ENCODE results near the gene ARHGAP10. TPM values are rescaled to one million over a fixed set of nuclear protein-coding genes. Genes with fewer than 3 reads are reported as not detected.
A peak's percentile ranks its signal among the peaks of the same experiment; 100 is the strongest.

ARHGAP10 gene
- total and polyA plus RNA-seq, 10 of the 15 experiments (the other 5 are each of a cell fraction or from before 2014, with no cell fraction given), result 1.3 to 25.8 (median 17.2) TPM

DNA sequence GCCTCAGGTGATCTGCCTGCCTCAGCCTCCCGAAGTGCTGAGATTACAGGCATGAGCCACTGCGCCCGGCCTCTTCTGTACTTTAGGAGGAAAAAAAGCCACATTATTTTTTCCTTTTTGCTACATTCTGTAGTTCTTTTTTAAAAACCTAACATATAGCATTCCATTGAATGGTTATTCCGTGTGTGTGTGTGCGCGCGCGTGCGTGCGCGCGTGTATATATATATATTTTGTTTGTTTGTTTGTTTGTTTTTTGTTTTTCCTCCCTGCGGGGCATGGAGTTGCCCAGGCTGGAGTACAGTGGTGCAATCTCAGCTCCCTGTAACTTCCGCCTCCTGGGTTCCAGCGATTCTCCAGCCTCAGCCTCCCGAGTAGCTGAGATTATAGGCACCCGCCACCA is 59.5 kb downstream of the ARHGAP10 start:
- H3K27ac ChIP-seq (ENCODE audit: control insufficient read depth, insufficient read depth), result no peak overlapping the region
- H3K79me2 ChIP-seq (ENCODE audit: control insufficient read depth, insufficient read depth, low read length), result peaks cover 83% of the 10 kb centered on the region
- H3K27me3 ChIP-seq (replicated peaks in 1 of 2; ENCODE audit: control insufficient read depth in 2 of 2, insufficient read depth in 2 of 2, low read length in 1 of 2), result no peaks in the 10 kb centered on the region
- TF ChIP-seq, protein P1, sequence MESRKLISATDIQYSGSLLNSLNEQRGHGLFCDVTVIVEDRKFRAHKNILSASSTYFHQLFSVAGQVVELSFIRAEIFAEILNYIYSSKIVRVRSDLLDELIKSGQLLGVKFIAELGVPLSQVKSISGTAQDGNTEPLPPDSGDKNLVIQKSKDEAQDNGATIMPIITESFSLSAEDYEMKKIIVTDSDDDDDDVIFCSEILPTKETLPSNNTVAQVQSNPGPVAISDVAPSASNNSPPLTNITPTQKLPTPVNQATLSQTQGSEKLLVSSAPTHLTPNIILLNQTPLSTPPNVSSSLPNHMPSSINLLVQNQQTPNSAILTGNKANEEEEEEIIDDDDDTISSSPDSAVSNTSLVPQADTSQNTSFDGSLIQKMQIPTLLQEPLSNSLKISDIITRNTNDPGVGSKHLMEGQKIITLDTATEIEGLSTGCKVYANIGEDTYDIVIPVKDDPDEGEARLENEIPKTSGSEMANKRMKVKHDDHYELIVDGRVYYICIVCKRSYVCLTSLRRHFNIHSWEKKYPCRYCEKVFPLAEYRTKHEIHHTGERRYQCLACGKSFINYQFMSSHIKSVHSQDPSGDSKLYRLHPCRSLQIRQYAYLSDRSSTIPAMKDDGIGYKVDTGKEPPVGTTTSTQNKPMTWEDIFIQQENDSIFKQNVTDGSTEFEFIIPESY (IDR thresholded peaks at IDR 0.05), result no peak
- TF ChIP-seq, protein P2, sequence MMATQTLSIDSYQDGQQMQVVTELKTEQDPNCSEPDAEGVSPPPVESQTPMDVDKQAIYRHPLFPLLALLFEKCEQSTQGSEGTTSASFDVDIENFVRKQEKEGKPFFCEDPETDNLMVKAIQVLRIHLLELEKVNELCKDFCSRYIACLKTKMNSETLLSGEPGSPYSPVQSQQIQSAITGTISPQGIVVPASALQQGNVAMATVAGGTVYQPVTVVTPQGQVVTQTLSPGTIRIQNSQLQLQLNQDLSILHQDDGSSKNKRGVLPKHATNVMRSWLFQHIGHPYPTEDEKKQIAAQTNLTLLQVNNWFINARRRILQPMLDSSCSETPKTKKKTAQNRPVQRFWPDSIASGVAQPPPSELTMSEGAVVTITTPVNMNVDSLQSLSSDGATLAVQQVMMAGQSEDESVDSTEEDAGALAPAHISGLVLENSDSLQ (IDR thresholded peaks at IDR 0.05), result no peak
- TF ChIP-seq, protein P3, sequence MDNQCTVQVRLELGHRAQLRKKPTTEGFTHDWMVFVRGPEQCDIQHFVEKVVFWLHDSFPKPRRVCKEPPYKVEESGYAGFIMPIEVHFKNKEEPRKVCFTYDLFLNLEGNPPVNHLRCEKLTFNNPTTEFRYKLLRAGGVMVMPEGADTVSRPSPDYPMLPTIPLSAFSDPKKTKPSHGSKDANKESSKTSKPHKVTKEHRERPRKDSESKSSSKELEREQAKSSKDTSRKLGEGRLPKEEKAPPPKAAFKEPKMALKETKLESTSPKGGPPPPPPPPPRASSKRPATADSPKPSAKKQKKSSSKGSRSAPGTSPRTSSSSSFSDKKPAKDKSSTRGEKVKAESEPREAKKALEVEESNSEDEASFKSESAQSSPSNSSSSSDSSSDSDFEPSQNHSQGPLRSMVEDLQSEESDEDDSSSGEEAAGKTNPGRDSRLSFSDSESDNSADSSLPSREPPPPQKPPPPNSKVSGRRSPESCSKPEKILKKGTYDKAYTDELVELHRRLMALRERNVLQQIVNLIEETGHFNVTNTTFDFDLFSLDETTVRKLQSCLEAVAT (IDR thresholded peaks at IDR 0.05), result 0 out of 2 replicates have a peak, but pooled peaks have one; percentile 30
- TF ChIP-seq EP300 (IDR thresholded peaks at IDR 0.05; ENCODE audit: borderline replicate concordance in 1 of 2, control insufficient read depth in 1 of 2, low read depth in 2 of 2, low read length in 2 of 2) (no peak), ZNF622 (IDR thresholded peaks at IDR 0.05) (no peak), ZNF384 (IDR thresholded peaks at IDR 0.05; ENCODE audit: borderline replicate concordance, low read depth, low read length) (no peak), MTA2 (IDR thresholded peaks at IDR 0.05; ENCODE audit: low read depth) (no peak)
- ChIA-PET RAD21 (ENCODE audit: unreplicated experiment) (interaction anchor here (1.1 to 7.2 kb wide), 4 partner anchors 10 to 75 kb away, joined by 3 to 50 read pairs (median 20); partner anchors contain the start of gene ARHGAP10), CTCF (interaction anchor here (1.3 to 4.7 kb wide), 2 partner anchors 11 to 18 kb away, joined by 3 to 27 read pairs; no protein-coding TSS in a partner anchor), SMC1A (ENCODE audit: uncharacterized antibody, unreplicated experiment) (interaction anchor here (1.0 to 6.0 kb wide), 6 partner anchors 11 to 58 kb away, joined by 3 to 64 read pairs (median 10); partner anchors contain the start of gene ARHGAP10), POLR2A (interaction anchor here (0.6 to 5.0 kb wide), 4 partner anchors 11 to 156 kb away, joined by 4 to 46 read pairs (median 5); no protein-coding TSS in a partner anchor)
- intact Hi-C loops (cut with micrococcal nuclease; ENCODE audit: unreplicated experiment) (no loop called here), in situ Hi-C loops (cut with MboI) (no loop called here)
- WGBS (ENCODE audit: insufficient coverage, insufficient replicate concordance, low lambda C conversion rate, missing lambda C conversion rate), result 99% methylated on average over 17 of the region's 17 CpGs
- no TSS peak for BruUV-seq (replicated peaks)
- ATAC-seq (no peak), FAIRE-seq (no peak), DNase-seq (ENCODE audit: low read depth, low spot score) (no peak)
- H3K4me1 ChIP-seq (ENCODE audit: control insufficient read depth, insufficient read depth, low read length), result peaks cover 53% of the 10 kb centered on the region
- H3K36me3 ChIP-seq (ENCODE audit: control insufficient read depth in 2 of 2, insufficient read depth in 2 of 2, low read length in 1 of 2), result no peaks in the 10 kb centered on the region; a peak in 1 of 4 replicates
- H3K9ac ChIP-seq (ENCODE audit: control insufficient read depth, insufficient read depth, low read length), result no peak overlapping the region
- no peaks in the 10 kb centered on the region for H3K9me3 ChIP-seq (replicated peaks; ENCODE audit: control insufficient read depth, insufficient read depth, low read length)
- no peaks in the 10 kb centered on the region for H4K20me1 ChIP-seq (ENCODE audit: control insufficient read depth, insufficient read depth)
- no peak overlapping the region for H3K4me3 ChIP-seq
- H2AFZ ChIP-seq (ENCODE audit: control insufficient read depth, low read depth, low read length), result no peak overlapping the region
- H3K4me2 ChIP-seq (ENCODE audit: control insufficient read depth, insufficient read depth), result no peak overlapping the region

Measured in GM12878 (cell line).